Superior temporal gyrus (tissue), 1 donor: Measurements from ENCODE around the gene FOXP1.

ENCODE experiments used
- DNase-seq: peaks from one replicate; pipeline ENCODE4 v3.0.0-alpha.2; 2016; ENCODE audit errors: extremely low spot score

Gene FOXP1

GRCh38 chr3:70919091-70919490 is 664.4 kb downstream of the FOXP1 start:
- no peak for DNase-seq

DNA sequence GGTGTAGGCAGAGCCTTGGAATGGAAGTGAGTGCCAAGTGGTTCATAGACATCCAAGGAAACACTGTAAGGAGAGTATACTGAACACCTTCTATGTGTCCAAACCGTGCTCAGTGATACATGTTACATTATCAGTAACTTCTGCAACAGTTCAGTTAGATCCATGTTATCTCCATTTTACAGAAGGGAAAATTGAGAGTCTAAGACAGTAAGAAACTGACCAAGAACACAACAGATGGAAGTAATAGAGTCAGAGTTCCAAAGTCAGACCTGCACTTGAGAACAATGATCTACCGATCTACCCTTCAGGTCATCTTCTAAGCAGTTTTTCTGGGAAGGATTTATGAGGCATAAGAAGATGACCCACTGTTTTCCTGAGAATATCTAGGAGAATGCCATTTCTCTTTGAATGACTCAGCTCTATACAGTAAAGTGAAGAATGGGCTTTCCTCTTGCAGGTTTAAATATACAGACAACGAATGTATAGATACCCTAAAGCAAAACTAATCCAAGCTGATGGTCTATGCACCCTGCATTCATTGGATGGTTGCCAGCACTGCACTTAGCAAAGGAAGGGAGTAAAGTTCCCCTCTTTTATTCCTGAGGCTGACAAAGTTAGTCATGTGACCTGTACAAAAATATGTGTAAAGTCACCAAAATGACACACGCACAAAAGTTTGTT is 667.0 kb downstream of the FOXP1 start:
- DNase-seq = no peak

GRCh38 chr3:70914862-70915261 is 668.7 kb downstream of the FOXP1 start:
- DNase-seq = no peak

GRCh38 chr3:70911719-70912118 is 671.8 kb downstream of the FOXP1 start:
- DNase-seq = no peak

DNA sequence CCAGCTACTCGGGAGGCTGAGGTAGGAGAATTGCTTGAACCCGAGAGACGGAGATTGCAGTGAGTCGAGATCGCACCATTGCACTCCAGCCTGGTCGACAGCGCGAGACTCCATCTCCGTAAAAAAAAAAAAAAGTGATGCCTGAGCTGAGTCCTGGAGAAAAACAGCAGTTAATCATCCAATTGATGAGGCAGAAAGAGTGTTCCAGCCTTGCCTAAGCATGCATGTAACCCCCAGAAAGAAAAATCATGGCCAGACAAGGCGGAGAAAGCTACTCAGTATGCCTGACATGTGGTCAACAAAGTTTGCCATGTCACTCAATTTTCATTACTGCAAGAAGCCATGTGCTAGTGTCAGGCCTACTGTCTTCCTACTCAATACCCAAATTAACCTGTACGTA is 678.0 kb downstream of the FOXP1 start:
- no peak for DNase-seq
